Activated CD4-positive, CD25-positive, alpha-beta regulatory T cell treated with anti-CD3 and anti-CD28 coated beads, Interleukin-2, amount 50 U/mL, for 24 hours (primary cell): Measurements from ENCODE around the gene OR4N2.
"Not testable (repeated sequence)": the region's sequence is repeated elsewhere in the genome, so short reads cannot be mapped to it uniquely, and the experiment has no call there.

Experiments
- ATAC-seq, 2 donors: fragments of 150-1000 bp; cut with Tn5 transposase; one replicate each; pipeline ENCODE4 v1.10.0; 2021; ENCODE audit warnings: mild to moderate bottlenecking in 1 of 2, moderate library complexity in 1 of 2

OR4N2 gene

DNA sequence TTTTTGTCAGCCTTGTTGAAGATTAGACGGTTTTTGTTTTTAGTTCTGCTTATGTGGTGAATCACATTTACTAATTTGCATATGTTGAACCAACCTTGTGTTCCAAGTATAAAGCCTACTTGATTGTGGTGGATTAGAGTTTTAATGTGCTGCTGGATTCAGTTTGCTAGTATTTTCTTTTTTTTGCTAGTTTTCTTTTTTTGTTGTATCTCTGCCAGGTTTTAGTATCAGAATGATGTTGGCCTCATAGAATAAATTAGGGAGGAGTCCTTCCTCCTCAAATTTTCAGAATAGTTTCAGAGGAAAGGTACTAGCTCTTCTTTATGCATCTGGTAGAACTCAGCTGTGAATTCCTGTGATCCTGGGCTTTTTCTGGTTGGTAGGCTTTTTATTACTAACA lies at the start of gene OR4N2:
TSS of gene OR4N2 (plus strand) at position 301 of the 400 bp plus-strand sequence. CDS start 23,679 bp downstream, outside the sequence.
- ATAC-seq: not testable (repeated sequence)

GRCh38 chr14:19754172-19754571 lies 49.4 kb upstream of the OR4N2 start:
- ATAC-seq: no peak

GRCh38 chr14:19771491-19771890 lies 32.1 kb upstream of the OR4N2 start:
- not testable (repeated sequence) for ATAC-seq

DNA sequence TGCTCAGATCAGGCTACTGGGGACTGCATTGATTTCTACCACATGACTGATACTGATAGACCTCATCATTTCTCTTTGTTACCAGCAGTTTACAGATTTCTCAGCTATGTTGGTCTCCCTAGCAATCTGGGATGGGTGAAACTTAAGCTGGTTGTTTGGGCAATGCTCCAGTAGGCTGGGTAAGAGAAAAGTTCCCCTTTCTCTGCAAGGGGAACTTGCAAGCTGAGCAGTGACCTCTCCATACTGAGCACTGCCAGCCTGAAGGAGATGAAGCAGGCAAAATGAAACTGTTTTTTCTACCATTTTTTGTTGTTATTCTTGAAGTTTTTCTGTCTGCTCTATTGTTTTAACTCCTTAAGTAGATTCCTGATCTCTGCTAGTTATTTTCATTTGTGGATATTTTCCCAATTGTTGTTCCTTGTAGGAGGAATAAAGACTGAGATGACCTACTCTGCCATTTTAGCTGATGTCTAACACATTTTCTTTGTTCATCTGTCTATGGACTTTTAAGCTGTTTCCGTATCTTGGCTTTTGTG lies 31.6 kb upstream of the OR4N2 start:
- ATAC-seq: no peak

DNA sequence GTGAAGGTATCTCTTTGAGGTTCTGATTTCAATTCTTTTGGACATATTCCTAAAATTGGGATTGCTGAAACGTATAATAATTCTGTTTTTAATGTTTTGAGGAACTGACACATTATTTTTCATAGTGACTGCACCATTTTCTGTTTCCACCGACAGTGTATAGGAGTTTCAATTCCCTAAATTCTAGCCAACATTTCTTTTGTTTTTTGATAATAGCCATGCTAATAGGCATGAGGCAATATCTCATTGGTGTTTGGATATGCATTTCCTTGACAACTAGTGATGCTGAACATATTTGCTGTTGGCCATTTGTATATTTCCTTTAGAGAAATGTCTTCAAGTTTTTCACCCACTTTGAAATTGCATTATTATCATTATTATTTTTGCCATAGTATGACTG lies 31.1 kb upstream of the OR4N2 start:
- ATAC-seq: not testable (repeated sequence)

DNA sequence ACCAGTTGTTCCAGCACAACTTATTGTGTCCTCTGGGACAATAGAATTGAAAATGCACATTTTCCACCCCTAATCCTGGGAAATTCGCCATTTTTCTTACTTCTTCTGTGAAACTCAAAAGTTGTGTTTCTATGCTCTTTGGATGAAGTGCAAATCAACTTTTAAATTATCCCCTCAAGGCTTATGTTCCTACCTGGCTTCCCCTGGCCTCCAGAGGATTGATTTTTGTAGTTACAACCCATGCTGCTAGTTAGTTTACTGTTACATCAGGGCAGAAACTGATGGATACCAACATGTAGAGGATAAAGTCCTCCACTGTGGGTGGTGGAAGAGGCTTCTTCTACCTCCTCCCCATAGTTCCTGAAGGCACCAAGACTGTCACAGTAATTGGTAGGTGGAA lies 30.4 kb upstream of the OR4N2 start, which contains the start of gene OR4M1:
TSS of gene OR4M1 (plus strand) at position 301 of the 400 bp plus-strand sequence. CDS start 6,819 bp downstream, outside the sequence.
- ATAC-seq: not testable (repeated sequence)

DNA sequence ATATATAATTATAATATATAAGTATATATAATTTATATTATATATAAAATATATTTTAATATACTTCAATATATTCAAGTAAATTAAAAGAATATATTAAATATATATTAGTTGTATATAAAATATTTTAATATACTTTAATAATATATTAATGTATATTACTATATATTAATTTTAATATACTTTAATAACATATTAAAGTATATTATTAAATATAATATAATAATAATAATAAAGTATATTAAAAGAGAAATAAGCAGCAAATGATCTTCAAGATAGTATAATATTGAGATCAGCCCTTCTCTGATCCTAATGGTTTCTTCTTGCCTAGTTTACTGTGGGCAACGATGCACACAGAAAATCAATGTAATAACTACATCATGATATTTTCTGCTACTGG lies 28.0 kb upstream of the OR4N2 start:
- ATAC-seq: no peak

- not testable (repeated sequence) for ATAC-seq
Observed at GRCh38 chr14:19785848-19786247, 17.7 kb upstream of the OR4N2 start.

- not testable (repeated sequence) for ATAC-seq
Observed at GRCh38 chr14:19787318-19787717, 16.3 kb upstream of the OR4N2 start.

DNA sequence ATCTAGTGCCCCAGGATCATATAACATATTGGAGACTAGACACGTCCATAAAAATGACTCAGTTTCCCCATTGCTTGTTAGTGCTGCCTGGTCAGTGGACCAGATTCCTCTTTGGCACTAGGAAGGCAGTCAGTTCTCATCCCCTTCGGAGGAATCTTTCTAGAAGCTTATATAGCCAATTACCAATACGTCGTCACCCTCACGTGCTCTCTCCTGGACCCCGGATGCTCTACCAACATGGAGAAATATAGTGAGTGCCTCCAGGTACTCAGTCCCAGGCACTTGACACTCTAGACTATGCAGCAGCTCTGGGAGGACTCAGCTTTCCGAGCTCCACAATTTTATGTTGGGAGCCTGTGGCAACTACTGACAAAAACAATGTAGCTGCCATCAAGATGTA lies 15.4 kb upstream of the OR4N2 start:
- ATAC-seq: not testable (repeated sequence)

GRCh38 chr14:19796520-19797108 lies 7.0 kb upstream of the OR4N2 start:
- not testable (repeated sequence) for ATAC-seq

DNA sequence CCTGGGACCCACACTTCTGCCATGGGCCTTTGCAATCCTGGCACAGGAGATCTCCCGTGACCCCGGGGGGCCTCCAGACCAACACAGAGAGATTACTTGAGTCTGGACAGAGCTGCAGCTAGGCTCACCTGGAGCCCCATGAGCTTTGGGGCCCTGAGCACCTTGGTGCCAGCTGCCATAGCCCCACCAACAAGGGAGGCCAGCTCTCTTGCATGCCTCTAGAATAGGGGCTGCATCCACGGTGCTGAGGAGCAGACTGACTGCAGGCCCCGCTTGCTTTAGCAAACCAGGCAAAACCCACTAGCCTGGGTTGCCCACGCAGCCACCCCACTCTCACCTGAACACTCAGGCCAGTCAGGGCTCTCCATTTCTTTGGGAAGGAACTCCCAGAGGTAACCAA lies 3.7 kb upstream of the OR4N2 start:
- ATAC-seq: peak in 1 of 2 donors; percentile 33

- ATAC-seq: peak in 1 of 2 donors; percentile 11
Observed at GRCh38 chr14:19800282-19801117, 3.1 kb upstream of the OR4N2 start.

- ATAC-seq: no peak
Observed at GRCh38 chr14:19801118-19801464, 2.5 kb upstream of the OR4N2 start.

- ATAC-seq: not testable (repeated sequence)
Observed at GRCh38 chr14:19813171-19813920, 9.8 kb downstream of the OR4N2 start.

DNA sequence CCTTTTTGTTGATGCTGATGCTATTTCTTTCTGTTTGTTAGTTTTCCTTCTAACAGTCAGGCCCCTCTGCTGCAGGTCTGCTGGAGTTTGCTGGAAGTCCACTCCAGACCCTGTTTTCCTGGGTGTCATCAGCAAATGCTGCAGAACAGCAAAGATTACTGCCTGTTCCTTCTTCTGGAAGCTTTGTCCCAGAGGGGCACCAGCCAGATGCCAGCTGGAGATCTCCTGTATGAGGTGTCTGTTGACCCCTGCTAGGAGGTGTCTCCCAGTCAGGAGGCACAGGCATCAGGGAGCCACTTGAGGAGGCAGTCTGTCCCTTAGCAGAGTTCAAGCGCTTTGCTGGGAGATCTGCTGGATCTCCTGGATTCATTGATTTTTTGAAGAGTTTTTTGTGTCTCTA lies 16.3 kb downstream of the OR4N2 start:
- ATAC-seq: not testable (repeated sequence)

- not testable (repeated sequence) for ATAC-seq
Observed at GRCh38 chr14:19821016-19821415, 17.4 kb downstream of the OR4N2 start.

GRCh38 chr14:19823178-19823577 lies 19.6 kb downstream of the OR4N2 start:
- no peak for ATAC-seq

GRCh38 chr14:19823765-19824164 lies 20.2 kb downstream of the OR4N2 start:
- ATAC-seq: no peak

- ATAC-seq: not testable (repeated sequence)
Observed at GRCh38 chr14:19827626-19828244, 24.2 kb downstream of the OR4N2 start.

- no peak for ATAC-seq
Observed at GRCh38 chr14:19828314-19828713, 24.7 kb downstream of the OR4N2 start.

- not testable (repeated sequence) for ATAC-seq
Observed at GRCh38 chr14:19834203-19834848, 30.8 kb downstream of the OR4N2 start.
